HepG2 (cell line): ENCODE measurements around the gene MEGF10. TPM values are rescaled to one million over a fixed set of nuclear protein-coding genes. Genes with fewer than 3 reads are reported as not detected.

Experiments
- ATAC-seq: fragments of 200-7000 bp; cut with Tn5 transposase; 3 replicates; pipeline ENCODE4 v1.9.1; 2020; ENCODE audit warnings: mild to moderate bottlenecking, moderate library complexity
- BruUV-seq: library from RNA; stranded (reverse); fragments of 400-500 nt; replicated peaks from 2 replicates; lab custom pipeline; 2021; lab: Mats Ljungman, UMichigan
- CTCF ChIA-PET: fragments of 300-600 bp; formaldehyde crosslinking; extraction: SDS; loops from one replicate; lab custom pipeline; 2021; ENCODE audit warnings: low total read pairs, inconsistent platforms, low intra/inter-chr PET ratio; lab: Yijun Ruan, JAX
- POLR2A ChIA-PET: fragments of 350-600 bp; sonication (Branson Sonifier 250); formaldehyde crosslinking; loops from one replicate; lab custom pipeline; 2020; ENCODE audit warnings: antibody characterized with exemption, inconsistent platforms; lab: Yijun Ruan, JAX
- DNase-seq: peaks from one replicate; pipeline ENCODE4 v3.0.0-alpha.2; 2015; ENCODE audit warnings: low spot score
- FAIRE-seq: peaks from 3 replicates; lab custom pipeline; 2011; peaks lifted over from hg19 to GRCh38; lab: Jason Lieb, UNC
- H2AFZ ChIP-seq: one replicate; pipeline ENCODE4 v1.6.1; 2011; ENCODE audit warnings: low read length, inconsistent platforms
- H3K27ac ChIP-seq: fragments of 300-600 bp; 3 replicates; pipeline ENCODE4 v1.8.0; 2011; ENCODE audit warnings: mixed run types, mild to moderate bottlenecking, mixed read lengths, low read length, inconsistent platforms; ENCODE audit not compliant: insufficient read depth; ENCODE audit errors: extremely low read length
- H3K27me3 ChIP-seq, 2 experiments: fragments of 200-600 bp in 1 of 2; 2 replicates in 1 of 2; 3 replicates in 1 of 2; pipeline versions ENCODE4 v1.6.0 to v1.8.0; 2011; ENCODE audit warnings: low read length in 2 of 2, mild to moderate bottlenecking in 2 of 2, moderate library complexity in 2 of 2, inconsistent platforms in 1 of 2; ENCODE audit not compliant: insufficient read depth in 2 of 2, control insufficient read depth in 1 of 2
- H3K36me3 ChIP-seq, 2 experiments: fragments of 200-600 bp in 1 of 2; replicated peaks in 1 of 2; 2 replicates in 1 of 2; 3 replicates in 1 of 2; pipeline versions ENCODE4 v1.5.1 to v1.8.0; 2011; ENCODE audit warnings: low read length in 2 of 2, inconsistent platforms in 1 of 2; ENCODE audit not compliant: insufficient read depth in 2 of 2, control insufficient read depth in 1 of 2
- H3K4me1 ChIP-seq: 2 replicates; pipeline ENCODE4 v1.5.1; 2012; ENCODE audit warnings: low read length, inconsistent platforms; ENCODE audit not compliant: insufficient read depth
- H3K4me2 ChIP-seq: 2 replicates; pipeline ENCODE4 v1.6.0; 2011; ENCODE audit warnings: low read depth, low read length, inconsistent platforms
- H3K4me3 ChIP-seq, 3 experiments: fragments of 200-600 bp in 1 of 3; sonication (generic), shearing (Covaris generic) in 1 of 3; replicated peaks in 1 of 3; 2 replicates each; pipeline ENCODE4 v1.5.1; 2011 to 2016; ENCODE audit warnings: low read length in 3 of 3, inconsistent platforms in 2 of 3, low read depth in 2 of 3, mild to moderate bottlenecking in 2 of 3, control low read depth in 1 of 3, mixed read lengths in 1 of 3; ENCODE audit not compliant: insufficient read depth in 1 of 3
- H3K79me2 ChIP-seq: one replicate; pipeline ENCODE4 v1.6.1; 2011; ENCODE audit warnings: low read length, inconsistent platforms; ENCODE audit not compliant: insufficient read depth
- H3K9ac ChIP-seq: 2 replicates; pipeline ENCODE4 v1.6.0; 2011; ENCODE audit warnings: mild to moderate bottlenecking, low read depth, low read length, inconsistent platforms; ENCODE audit not compliant: insufficient read depth
- H3K9me3 ChIP-seq: 2 replicates; pipeline ENCODE4 v1.5.1; 2012; ENCODE audit warnings: mild to moderate bottlenecking, low read length
- H4K20me1 ChIP-seq: 2 replicates; pipeline ENCODE4 v1.6.0; 2011; ENCODE audit warnings: inconsistent platforms, mild to moderate bottlenecking, low read length, moderate library complexity; ENCODE audit not compliant: insufficient read depth
- BCL6 ChIP-seq: IDR thresholded peaks from 2 replicates; pipeline ENCODE4 v1.6.1; 2016; ENCODE audit warnings: missing genetic modification reagents, missing compliant biosample characterization
- CBFB ChIP-seq: sonication (generic); formaldehyde crosslinking; IDR thresholded peaks from 2 replicates; pipeline ENCODE4 v1.4.0; 2020; ENCODE audit warnings: missing genetic modification reagents
- CREB1 ChIP-seq, 2 experiments: fragments of 450-650 bp in 1 of 2; IDR thresholded peaks; 2 replicates each; pipeline ENCODE4 v1.6.1; 2016 to 2017; ENCODE audit warnings: control low read depth in 1 of 2, mild to moderate bottlenecking in 1 of 2, missing compliant biosample characterization in 1 of 2, missing genetic modification characterization in 1 of 2
- IRF2 ChIP-seq: IDR thresholded peaks from 2 replicates; pipeline ENCODE4 v1.6.1; 2018; ENCODE audit warnings: missing genetic modification reagents, missing compliant biosample characterization
- MAFF ChIP-seq: IDR thresholded peaks from 2 replicates; pipeline ENCODE4 v1.6.1; 2011; ENCODE audit warnings: low read depth, low read length, improper control_type of control experiment
- PAXIP1 ChIP-seq: sonication (generic); formaldehyde crosslinking; conservative IDR thresholded peaks from 2 replicates; pipeline ENCODE4 v1.4.0; 2020; ENCODE audit warnings: mild to moderate bottlenecking, missing genetic modification reagents, moderate library complexity
- REL ChIP-seq: sonication (generic); formaldehyde crosslinking; conservative IDR thresholded peaks from 2 replicates; pipeline ENCODE4 v1.8.0; 2022; ENCODE audit warnings: mild to moderate bottlenecking, missing genetic modification reagents, moderate library complexity
- RFX1 ChIP-seq: fragments of 450-650 bp; IDR thresholded peaks from 2 replicates; pipeline ENCODE4 v1.6.1; 2017
- RXRB ChIP-seq: IDR thresholded peaks from 2 replicates; pipeline ENCODE4 v1.6.1; 2016; ENCODE audit warnings: borderline replicate concordance, missing genetic modification reagents, missing compliant biosample characterization
- ZEB1 ChIP-seq: IDR thresholded peaks from 2 replicates; pipeline ENCODE4 v1.6.1; 2012; ENCODE audit warnings: mild to moderate bottlenecking, low read depth, inconsistent platforms; ENCODE audit not compliant: insufficient replicate concordance
- ZFP36L2 ChIP-seq: sonication (generic); formaldehyde crosslinking; IDR thresholded peaks from 2 replicates; pipeline ENCODE4 v1.4.0; 2020; ENCODE audit warnings: missing genetic modification reagents
- ZNF251 ChIP-seq: sonication (generic); formaldehyde crosslinking; IDR thresholded peaks from 2 replicates; pipeline ENCODE4 v1.9.0; 2021; ENCODE audit warnings: mild to moderate bottlenecking, missing genetic modification reagents
- ZNF468 ChIP-seq: sonication (generic); formaldehyde crosslinking; IDR thresholded peaks from 2 replicates; pipeline ENCODE4 v1.8.0; 2022; ENCODE audit warnings: mild to moderate bottlenecking, moderate library complexity, missing genetic modification reagents
- ZNF484 ChIP-seq: sonication (generic); formaldehyde crosslinking; IDR thresholded peaks from 2 replicates; pipeline ENCODE4 v1.5.1; 2020; ENCODE audit warnings: mild to moderate bottlenecking, low read depth, missing genetic modification reagents, borderline replicate concordance
- ZNF557 ChIP-seq: sonication (generic); formaldehyde crosslinking; IDR thresholded peaks from 2 replicates; pipeline ENCODE4 v1.4.0; 2020; ENCODE audit warnings: missing genetic modification reagents
- ZSCAN12 ChIP-seq: sonication (generic); formaldehyde crosslinking; IDR thresholded peaks from 2 replicates; pipeline ENCODE4 v1.9.0; 2021; ENCODE audit warnings: mild to moderate bottlenecking, missing genetic modification reagents
- WGBS: methylation state at CpG from one replicate; pipeline ENCODE4 v1.1.6; 2017; ENCODE audit warnings: low lambda C conversion rate; 5-methylcytosine and 5-hydroxymethylcytosine counted together
- in situ Hi-C: cut with HindIII; loops from 2 replicates; pipeline ENCODE4 v1.10.0; 2017; ENCODE audit warnings: low pct_unique_long_range_greater_than_20kb; ENCODE audit not compliant: extremely low pct_ligation_motif_present
- intact Hi-C: fragments of 100-400 bp; cut with micrococcal nuclease; formaldehyde crosslinking; loops from one replicate; pipeline ENCODE4 v1.10.0; 2022; ENCODE audit not compliant: unreplicated experiment
- polyA plus RNA-seq, 8 experiments: library from polyadenylated mRNA; depleted of rRNA in 3 of 8; stranded (reverse) in 7 of 8; unstranded in 1 of 8; fragments of >200 nt; fragmentation: Illumina TruSeq in 4 of 8; extraction: Trizol in 4 of 8; gene quantifications; 2 replicates each; pipeline versions ENCODE4 v1.2.1 to v1.2.3, GENCODE V29; 2011 to 2016; ENCODE audit warnings: low read depth in 4 of 8, missing spikeins in 1 of 8, mixed read lengths in 1 of 8; ENCODE audit not compliant: insufficient read depth in 1 of 8
- total RNA-seq, 5 experiments: library from RNA; depleted of rRNA; stranded (reverse); fragments of >200 nt; fragmentation: Illumina TruSeq; extraction: Trizol; gene quantifications; 2 replicates each; pipeline ENCODE4 v1.2.3, GENCODE V29; 2016; ENCODE audit warnings: low read depth in 1 of 5

MEGF10 gene
- total and polyA plus RNA-seq, 2 of the 13 experiments (the other 11 are each of a cell fraction or from before 2014, with no cell fraction given) = not detected

GRCh38 chr5:127306036-127306435, 15.4 kb downstream of the MEGF10 start (continued):
- TF ChIP-seq PAXIP1 = no peak
- TF ChIP-seq ZNF557 (CRISPR knock-in tag) = no peak
- TF ChIP-seq RFX1 = no peak
- no peak for TF ChIP-seq ZEB1
- no peak for TF ChIP-seq ZNF484
- no peak for TF ChIP-seq ZSCAN12
- no peak for TF ChIP-seq ZNF468 (CRISPR knock-in tag)
- TF ChIP-seq, all 625 proteins: peak for 0

GRCh38 chr5:127306647-127307046, 16.1 kb downstream of the MEGF10 start:
- no peak for FAIRE-seq

More at GRCh38 chr5:127306647-127307046, 16.1 kb downstream of the MEGF10 start:
- BruUV-seq = no TSS peak
- H3K9ac ChIP-seq = no peak overlapping the region
- no peaks in the 10 kb centered on the region for H3K4me1 ChIP-seq
- H3K79me2 ChIP-seq = no peaks in the 10 kb centered on the region
- DNase-seq (no peak), ATAC-seq (no peak)
- no peak overlapping the region for H2AFZ ChIP-seq
- ChIA-PET POLR2A (no interaction called here), CTCF (no interaction called here)
- WGBS = 73% methylated on average over 8 of the region's 8 CpGs
- intact Hi-C loops = no loop called here
- H3K4me2 ChIP-seq = no peak overlapping the region
- in situ Hi-C loops = no loop called here
- no peaks in the 10 kb centered on the region for H3K9me3 ChIP-seq
- no peaks in the 10 kb centered on the region for H4K20me1 ChIP-seq
- no peak for TF ChIP-seq IRF2 (CRISPR knock-in tag)
- TF ChIP-seq BCL6 (CRISPR knock-in tag) = no peak
- TF ChIP-seq REL (CRISPR knock-in tag) = no peak
- TF ChIP-seq ZFP36L2 (CRISPR knock-in tag) = no peak
- no peak for TF ChIP-seq ZNF251
- no peak for TF ChIP-seq CREB1 (IDR thresholded peaks at IDR 0.05)
- TF ChIP-seq CREB1 (CRISPR knock-in tag; IDR thresholded peaks at IDR 0.05) = no peak
- no peak for TF ChIP-seq MAFF
- no peak for TF ChIP-seq CBFB (CRISPR knock-in tag)
- TF ChIP-seq RXRB = no peak
- no peak overlapping the region for H3K4me3 ChIP-seq
- no peak overlapping the region for H3K27ac ChIP-seq
- H3K27me3 ChIP-seq = no peaks in the 10 kb centered on the region; a peak in 1 of 5 replicates
- no peaks in the 10 kb centered on the region for H3K36me3 ChIP-seq
